Left ventricle myocardium inferior (tissue), 1 donor: ENCODE measurements around the gene GPC6. TPM values are rescaled to one million over a fixed set of nuclear protein-coding genes. Genes with fewer than 3 reads are reported as not detected.
A peak's percentile ranks its signal among the peaks of the same experiment; 100 is the strongest.

ENCODE experiments used
- DNase-seq: peaks from one replicate; pipeline ENCODE4 v3.0.0-alpha.2; 2020
- H3K27ac ChIP-seq: fragments of 200-600 bp; replicated peaks from 2 replicates; pipeline ENCODE4 v1.8.0; 2021
- H3K27me3 ChIP-seq: fragments of 200-600 bp; 2 replicates; pipeline ENCODE4 v1.8.0; 2021; ENCODE audit warnings: low read depth
- H3K36me3 ChIP-seq: fragments of 200-600 bp; 2 replicates; pipeline ENCODE4 v1.8.0; 2021
- H3K4me1 ChIP-seq: fragments of 200-600 bp; 2 replicates; pipeline ENCODE4 v1.8.0; 2021
- H3K4me3 ChIP-seq: fragments of 200-600 bp; 2 replicates; pipeline ENCODE4 v1.8.0; 2021; ENCODE audit warnings: mild to moderate bottlenecking, moderate library complexity
- H3K9me3 ChIP-seq: fragments of 200-600 bp; replicated peaks from 2 replicates; pipeline ENCODE4 v1.8.0; 2021
- CTCF ChIP-seq: fragments of 200-600 bp; IDR thresholded peaks from 2 replicates; pipeline ENCODE4 v1.8.0; 2021; ENCODE audit warnings: antibody characterized with exemption, mild to moderate bottlenecking, borderline replicate concordance
- intact Hi-C: fragments of 100-400 bp; cut with micrococcal nuclease; formaldehyde crosslinking; loops from one replicate; pipeline ENCODE4 v1.11.0; 2022
- total RNA-seq: library from RNA; stranded (reverse); fragmentation: NEBNext Ultra II Directional; extraction: Animal tissue kit (Norgen Biotek cat#: 25700); gene quantifications from one replicate; pipeline ENCODE4 v1.2.1, GENCODE V29; 2021
- donor health status: DM: no; HTN: yes; CAD: no; lungs with severe emphysema.

The GPC6 gene
- total RNA-seq, 1 donor from 2014 or later, result 1.8 TPM

- DNase-seq, result no peak
- peaks cover 14% of the 10 kb centered on the region for H3K4me1 ChIP-seq
- H3K27me3 ChIP-seq, result peaks cover 15% of the 10 kb centered on the region
- H3K4me3 ChIP-seq, result no peak overlapping the region
- peak overlapping the region; percentile 45 for H3K27ac ChIP-seq
- intact Hi-C loops, result no loop called here
- H3K9me3 ChIP-seq, result no peaks in the 10 kb centered on the region
- no peaks in the 10 kb centered on the region for H3K36me3 ChIP-seq
- TF ChIP-seq CTCF, result no peak
Observed at GRCh38 chr13:94344126-94344818, 1117.7 kb downstream of the GPC6 start.

- Histone ChIP-seq H3K36me3 (no peaks in the 10 kb centered on the region), H3K27ac (no peak overlapping the region), H3K4me3 (no peak overlapping the region), H3K27me3 (peaks cover 15% of the 10 kb centered on the region), H3K9me3 (no peaks in the 10 kb centered on the region), H3K4me1 (peaks cover 14% of the 10 kb centered on the region)
- no peak for DNase-seq
- intact Hi-C loops, result no loop called here
- TF ChIP-seq CTCF, result peak; percentile 13
Observed at GRCh38 chr13:94345374-94346195, 1119.0 kb downstream of the GPC6 start.

- Histone ChIP-seq H3K36me3 (no peaks in the 10 kb centered on the region), H3K27ac (no peak overlapping the region), H3K4me1 (peaks cover 14% of the 10 kb centered on the region), H3K4me3 (no peak overlapping the region), H3K9me3 (no peaks in the 10 kb centered on the region), H3K27me3 (peaks cover 10% of the 10 kb centered on the region)
- no peak for TF ChIP-seq CTCF
- intact Hi-C loops, result no loop called here
- no peak for DNase-seq
Observed at GRCh38 chr13:94346261-94347019, 1119.8 kb downstream of the GPC6 start.

GRCh38 chr13:94351292-94351990 is 1124.8 kb downstream of the GPC6 start:
- Histone ChIP-seq H3K4me3 (no peak overlapping the region), H3K27ac (no peak overlapping the region), H3K36me3 (no peaks in the 10 kb centered on the region), H3K4me1 (no peaks in the 10 kb centered on the region), H3K27me3 (peaks cover under 1% of the 10 kb centered on the region), H3K9me3 (no peaks in the 10 kb centered on the region)
- DNase-seq, result no peak
- intact Hi-C loops, result no loop called here
- no peak for TF ChIP-seq CTCF

- no peak overlapping the region for H3K4me3 ChIP-seq
- H3K4me1 ChIP-seq, result no peaks in the 10 kb centered on the region
- no peak for DNase-seq
- no peaks in the 10 kb centered on the region for H3K36me3 ChIP-seq
- no peak overlapping the region for H3K27ac ChIP-seq
- no peaks in the 10 kb centered on the region for H3K27me3 ChIP-seq
- no peaks in the 10 kb centered on the region for H3K9me3 ChIP-seq
- TF ChIP-seq CTCF, result no peak
- intact Hi-C loops, result no loop called here
Observed at GRCh38 chr13:94352057-94352456, 1125.5 kb downstream of the GPC6 start.
